Measurements from ENCODE around the gene SDK1.

- TF ChIP-seq, protein P1, sequence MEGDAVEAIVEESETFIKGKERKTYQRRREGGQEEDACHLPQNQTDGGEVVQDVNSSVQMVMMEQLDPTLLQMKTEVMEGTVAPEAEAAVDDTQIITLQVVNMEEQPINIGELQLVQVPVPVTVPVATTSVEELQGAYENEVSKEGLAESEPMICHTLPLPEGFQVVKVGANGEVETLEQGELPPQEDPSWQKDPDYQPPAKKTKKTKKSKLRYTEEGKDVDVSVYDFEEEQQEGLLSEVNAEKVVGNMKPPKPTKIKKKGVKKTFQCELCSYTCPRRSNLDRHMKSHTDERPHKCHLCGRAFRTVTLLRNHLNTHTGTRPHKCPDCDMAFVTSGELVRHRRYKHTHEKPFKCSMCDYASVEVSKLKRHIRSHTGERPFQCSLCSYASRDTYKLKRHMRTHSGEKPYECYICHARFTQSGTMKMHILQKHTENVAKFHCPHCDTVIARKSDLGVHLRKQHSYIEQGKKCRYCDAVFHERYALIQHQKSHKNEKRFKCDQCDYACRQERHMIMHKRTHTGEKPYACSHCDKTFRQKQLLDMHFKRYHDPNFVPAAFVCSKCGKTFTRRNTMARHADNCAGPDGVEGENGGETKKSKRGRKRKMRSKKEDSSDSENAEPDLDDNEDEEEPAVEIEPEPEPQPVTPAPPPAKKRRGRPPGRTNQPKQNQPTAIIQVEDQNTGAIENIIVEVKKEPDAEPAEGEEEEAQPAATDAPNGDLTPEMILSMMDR (IDR thresholded peaks at IDR 0.05; ENCODE audit: borderline replicate concordance, extremely low read depth, low read length, poor library complexity, severe bottlenecking): no peak
- TF ChIP-seq EZH2 (IDR thresholded peaks at IDR 0.05; ENCODE audit: borderline replicate concordance, low read depth, low read length, severe bottlenecking): no peak
Measured at GRCh38 chr7:4256286-4256685, 955.2 kb downstream of the SDK1 start.
